HG03460 (cell line): ENCODE results near the gene FAM131C.

ENCODE experiments used
- ATAC-seq: cut with Tn5 transposase; IDR thresholded peaks from one replicate; pipeline ENCODE4 v1.9.1; 2021; ENCODE audit not compliant: unreplicated experiment

The FAM131C gene

DNA sequence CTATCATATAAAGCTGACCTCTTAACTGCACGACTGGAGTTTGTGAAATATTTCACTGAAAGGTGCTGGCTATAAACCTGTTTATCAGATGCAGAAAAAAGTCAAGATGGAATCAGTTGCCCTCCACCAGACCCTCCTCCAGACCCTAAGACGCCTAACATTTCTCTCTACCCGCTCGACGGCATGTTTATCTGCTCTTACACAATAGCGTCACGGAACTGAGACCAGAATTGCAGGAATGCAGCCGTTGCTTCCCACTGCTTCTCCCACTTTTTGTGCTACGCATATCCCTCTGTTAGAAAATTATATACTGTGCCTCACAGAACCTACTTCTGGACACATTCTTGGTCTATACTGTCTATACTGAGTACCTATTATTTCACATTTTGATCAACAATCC is 28.2 kb upstream of the FAM131C start:
- no peak for ATAC-seq

DNA sequence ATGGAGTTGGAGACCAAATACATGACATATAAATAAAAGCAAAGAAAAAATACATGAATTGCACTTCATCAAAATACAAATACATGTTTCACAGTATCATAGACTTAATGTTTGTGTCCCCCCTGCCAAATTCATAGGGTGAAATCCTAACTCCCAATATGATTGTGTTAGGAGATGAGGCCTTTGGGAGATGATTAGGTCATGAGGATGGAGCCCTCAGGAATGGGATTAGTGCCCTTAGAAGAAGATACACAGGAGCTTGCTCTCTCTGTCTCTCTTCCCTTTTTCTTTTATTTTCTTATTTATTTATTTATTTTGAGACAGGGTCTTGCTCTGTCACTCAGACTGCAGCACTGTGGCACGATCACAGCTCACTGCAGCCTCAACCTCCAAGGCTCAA is 26.0 kb upstream of the FAM131C start:
- no peak for ATAC-seq

DNA sequence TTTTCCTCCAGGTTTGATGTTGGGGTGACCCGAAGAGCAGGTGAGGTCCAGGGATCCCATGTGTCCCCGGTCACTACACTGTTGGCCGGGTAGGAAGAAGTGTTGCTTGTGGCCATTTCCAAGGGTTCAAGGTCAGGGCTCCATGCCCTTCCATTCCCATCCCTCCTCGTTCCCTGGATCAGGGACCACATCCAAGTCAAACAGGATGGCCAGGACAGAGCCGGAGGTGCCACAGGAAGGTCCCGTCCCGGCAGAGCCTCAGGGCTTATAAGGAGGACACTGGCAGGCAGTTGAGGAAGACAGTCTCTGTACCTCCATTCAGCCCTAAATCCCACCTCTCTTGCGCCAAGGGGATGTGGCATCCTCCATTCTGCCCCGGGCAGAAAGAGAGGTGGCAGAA is 22.0 kb upstream of the FAM131C start:
- ATAC-seq, result no peak

DNA sequence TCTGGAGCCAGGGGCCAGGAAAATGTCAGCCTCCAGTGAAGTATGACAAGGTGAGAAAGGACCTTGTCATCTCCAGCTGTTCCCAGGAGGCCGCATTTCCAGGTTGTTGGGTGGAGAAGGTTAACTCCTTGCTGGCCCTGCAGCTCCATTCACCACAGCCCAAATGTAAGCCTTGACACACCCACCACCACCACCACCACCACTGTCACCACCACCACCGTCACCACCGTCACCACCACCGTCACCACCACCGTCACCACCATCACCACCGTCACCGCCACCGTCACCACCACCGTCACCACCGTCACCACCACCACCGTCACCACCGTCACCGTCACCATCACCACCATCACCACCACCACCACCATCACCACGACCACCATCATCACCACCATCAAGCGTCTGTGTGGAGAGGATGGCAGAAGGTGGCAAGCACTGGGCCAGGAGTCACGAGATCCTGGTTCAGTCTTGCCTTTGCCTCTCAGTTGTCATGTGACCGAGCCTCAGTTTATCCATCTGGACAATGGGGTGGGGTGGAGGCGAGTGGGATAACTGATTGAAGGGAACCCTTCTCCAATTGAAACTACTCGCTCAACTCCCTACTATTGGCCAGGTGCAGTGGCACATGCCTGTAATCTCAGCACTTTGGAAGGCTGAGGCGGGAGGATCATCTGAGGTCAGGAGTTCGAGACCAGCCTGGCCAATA is 21.2 kb upstream of the FAM131C start:
- no peak for ATAC-seq

DNA sequence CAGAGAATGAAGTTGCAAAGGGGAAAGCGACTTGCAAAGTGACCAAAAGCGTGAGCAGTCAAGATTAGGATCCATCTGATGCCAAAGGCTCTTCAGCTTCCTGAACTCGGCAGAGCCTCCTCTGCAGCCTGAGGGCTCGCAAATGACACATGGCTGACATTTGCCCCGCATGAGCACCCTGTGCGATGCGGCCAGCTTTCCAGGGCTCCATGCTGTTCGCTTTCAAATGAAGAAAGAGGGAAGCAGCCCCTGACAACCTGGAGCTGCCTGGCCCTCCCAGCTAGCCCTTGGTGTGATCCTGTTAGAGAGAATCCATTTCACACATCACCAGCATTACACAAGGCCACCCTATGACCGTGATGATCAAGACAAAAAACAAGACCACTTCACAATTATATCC is 20.2 kb upstream of the FAM131C start:
- no peak for ATAC-seq

DNA sequence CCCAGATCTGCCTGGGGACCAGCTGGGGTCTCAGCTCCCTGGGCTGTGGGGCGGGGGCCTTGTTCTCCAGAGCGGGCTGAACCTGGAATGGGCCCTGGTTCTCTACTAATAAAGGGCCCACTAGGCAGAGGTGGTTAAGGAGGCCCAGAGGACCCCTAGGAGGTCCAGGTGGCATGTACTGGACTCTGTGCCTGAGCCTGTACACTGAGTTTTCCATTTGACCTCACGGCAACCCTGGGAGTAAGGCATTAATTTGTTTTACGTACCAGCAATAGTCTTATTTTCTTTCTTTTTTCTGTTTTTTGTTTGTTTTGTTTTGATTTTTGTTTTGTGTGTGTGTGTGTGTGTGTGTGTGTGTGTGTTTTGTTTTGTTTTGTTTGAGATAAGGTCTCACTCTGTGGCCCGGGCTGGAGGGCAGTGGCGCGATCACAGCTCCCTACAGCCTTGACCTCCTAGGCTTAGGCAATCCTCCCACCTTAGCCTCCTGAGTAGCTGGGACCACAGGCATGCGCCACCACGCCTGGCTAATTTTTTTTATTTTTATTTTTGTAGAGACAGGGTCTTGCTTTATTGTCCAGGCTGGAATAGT is 19.6 kb upstream of the FAM131C start:
- ATAC-seq, result no peak

DNA sequence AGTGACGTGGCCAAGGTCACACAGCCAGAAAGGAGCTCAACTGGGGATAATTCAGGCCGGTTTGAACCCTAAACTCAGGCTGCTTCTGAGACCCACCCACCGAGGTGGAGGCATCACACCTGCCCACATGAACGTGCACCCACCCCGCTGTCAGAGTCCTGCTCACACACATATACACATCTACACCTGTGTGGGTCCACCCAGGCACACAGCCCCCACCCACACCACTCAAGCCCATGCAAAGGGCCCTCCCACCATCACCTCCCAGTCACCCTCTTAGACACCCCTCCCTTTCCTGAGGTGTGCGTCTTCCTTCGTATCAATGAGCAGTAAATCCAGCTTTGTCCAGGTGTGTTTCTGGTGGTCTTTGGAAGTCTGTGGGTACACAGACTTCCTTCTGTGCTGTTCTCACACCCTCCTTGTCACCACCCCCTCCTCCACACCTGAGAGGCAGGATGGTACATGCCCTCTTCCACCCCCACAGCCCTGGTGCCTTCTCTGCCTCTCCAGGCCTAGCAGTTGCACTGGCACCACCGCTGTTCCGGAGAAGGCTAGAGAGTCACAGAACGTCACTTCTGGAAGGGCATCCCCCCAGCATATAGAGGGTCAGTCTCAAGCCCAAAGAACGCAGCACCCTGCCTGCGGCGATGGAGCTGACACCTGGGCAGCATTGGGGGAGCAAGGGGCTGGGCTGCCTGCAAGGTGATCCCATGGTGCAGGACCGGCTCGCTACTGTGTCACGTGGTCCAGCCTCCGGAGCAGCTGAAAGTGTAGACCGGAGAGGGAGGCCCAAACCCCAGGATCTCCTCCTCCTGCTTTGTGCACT is 18.9 kb upstream of the FAM131C start:
- ATAC-seq, result no peak

DNA sequence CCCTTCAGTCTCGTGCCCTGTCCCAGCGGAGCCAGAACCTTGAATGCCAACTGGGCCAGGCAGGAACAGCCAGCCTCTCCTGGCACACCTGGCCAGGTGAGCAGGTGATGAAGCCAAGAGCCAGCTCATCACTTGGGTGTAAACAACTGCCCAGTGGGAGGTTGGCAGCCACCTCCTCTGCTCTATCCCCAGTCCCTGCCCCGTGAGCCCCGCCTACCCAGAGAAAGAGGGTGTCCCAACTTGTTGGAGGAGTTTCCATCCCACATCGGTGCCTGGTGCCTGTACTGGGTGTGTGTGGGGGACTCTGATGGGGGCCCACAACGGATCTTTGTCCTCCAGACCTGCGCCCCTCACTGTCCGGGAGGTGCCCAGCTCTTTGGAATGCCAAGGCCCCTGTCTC is 17.8 kb upstream of the FAM131C start:
- ATAC-seq, result no peak

DNA sequence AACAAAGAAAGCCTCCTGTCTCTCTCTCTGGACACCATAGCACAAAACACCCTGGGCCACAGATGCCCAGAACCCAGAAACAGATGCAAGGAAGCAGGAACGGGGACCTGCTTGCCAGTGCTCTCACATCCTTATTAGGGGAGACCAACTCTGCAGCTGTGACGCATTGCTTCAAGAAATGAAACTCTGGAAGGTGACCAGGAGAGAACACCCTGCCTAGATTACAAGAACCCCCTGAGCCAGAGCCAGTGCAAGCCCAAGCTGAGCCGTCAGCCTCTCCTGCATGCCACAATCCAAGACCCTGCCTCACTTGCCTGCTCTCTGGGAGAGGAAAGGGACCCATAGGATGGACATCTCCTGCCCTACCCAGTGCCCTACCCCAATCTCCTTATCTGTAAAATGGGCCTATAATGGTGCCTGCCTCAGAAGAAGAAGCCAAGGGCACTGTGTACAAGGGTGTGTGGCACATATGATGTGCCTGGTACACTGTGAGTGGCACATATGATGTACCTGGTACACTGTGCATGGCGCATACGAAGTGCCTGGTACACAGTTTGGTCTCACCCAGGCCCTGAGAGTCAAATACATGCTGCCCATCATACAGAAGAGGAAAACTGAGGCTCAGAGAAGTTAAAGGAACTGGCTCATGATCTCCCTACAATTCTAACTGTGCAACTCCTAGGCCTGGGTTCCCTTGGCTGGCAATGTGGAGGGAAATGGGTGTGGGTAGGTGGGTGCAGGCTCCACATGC is 16.8 kb upstream of the FAM131C start:
- no peak for ATAC-seq

DNA sequence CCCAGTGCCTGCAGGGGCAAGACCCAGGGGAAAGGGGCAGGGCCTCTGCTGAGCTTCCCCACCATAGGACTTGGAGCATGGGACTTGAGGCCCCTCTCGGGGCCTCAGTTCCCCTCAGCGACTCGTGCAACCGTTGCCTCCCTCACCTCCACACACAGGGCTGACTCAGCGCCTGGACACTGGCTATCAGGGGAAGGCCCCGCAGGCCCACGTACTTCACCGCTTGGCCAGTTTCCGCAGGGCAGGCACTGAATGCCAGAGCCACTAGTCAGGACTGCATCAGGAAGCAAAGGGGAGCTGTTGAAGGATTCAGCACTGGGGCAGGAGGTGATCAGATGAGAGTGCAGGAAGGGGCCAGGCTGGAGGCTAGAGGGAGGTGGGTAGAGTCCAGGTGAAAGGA is 15.5 kb upstream of the FAM131C start:
- ATAC-seq, result no peak

DNA sequence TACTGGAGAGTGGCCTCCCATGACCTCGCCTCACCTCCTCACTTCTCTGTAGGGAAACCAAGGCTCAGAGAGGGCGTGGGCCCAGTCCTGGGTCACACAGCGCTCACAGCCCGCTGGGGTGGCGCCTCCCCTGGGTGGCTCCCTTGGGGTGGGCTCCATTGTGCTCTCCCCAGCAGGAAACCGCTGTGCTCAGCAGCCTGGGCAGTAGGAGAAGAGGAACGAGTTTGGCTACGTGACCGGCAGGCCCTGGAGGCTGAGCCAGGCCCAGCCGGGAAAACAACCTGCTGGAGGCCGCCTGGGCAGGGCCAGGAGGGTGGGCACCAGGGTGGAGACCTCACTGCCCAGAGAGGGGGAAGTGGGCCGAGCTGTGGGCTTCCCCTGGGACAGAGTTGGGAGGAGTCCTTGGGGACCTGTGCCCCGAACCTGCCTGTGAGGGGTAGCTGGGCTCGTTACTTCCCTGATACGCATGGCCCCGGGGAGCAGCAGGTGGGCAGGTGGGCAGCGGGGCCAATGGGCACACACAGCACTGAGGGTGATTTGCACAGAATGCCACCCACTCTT is 15.0 kb upstream of the FAM131C start:
- no peak for ATAC-seq

DNA sequence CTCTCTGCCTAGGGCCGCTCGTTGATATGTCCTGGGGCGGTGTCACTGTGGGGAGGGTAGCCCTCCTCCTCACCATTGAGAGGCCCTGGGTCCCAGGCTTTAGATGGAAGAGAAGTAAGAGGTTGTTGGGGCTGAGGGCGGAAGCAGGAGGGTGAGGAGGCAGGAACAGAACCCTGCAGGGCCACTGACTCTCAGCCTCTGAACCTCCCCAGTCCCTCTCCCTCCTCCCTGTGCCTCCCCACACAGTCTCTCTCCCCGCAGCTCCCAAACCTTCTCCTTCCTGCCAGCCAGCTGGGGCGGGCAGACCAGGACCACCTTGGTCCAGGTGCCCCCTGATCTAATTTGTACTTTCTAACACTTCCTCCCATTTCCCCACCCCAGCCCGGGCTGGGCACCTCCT is 14.3 kb upstream of the FAM131C start:
- ATAC-seq, result no peak

DNA sequence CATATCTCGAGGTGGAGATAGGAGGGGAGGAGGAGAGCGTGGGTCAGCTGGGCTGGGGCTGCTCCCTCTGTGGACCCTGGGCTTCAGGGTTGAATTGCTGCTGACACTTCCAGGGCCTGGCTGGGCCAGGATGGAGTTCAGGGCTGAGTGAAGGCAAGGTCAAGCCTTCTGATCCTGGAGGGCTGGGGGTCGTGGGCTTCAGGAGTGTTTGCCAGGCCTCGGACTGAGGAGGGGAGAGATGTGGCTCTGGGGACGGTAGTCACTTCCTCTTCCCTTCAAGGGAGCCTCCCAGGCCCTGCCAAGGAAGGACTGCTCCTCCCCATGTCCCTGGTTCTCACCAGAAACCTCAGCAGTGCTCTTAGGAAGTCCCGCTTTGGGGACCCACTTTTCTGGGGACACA is 12.1 kb upstream of the FAM131C start:
- ATAC-seq, result no peak

DNA sequence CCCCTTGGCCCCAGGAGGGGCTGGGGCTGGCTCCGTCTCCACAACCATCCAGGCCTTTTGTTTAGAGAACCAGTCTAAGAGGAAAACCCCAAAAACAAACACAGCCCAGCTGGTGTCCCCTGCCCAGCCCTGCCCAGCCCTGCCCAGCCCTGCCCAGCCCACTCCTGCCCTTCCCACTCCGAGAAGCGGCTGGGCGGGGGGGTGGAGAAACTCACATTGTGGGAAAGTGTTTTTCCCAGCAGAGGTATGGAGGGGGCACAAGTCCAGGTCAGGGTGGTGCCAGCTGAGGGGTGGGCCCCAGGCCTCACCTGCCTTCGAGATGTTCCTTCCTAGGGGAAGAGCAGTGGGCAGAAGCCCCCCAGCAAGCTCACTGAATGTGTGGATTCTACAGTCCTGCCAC is 10.0 kb upstream of the FAM131C start:
- no peak for ATAC-seq

DNA sequence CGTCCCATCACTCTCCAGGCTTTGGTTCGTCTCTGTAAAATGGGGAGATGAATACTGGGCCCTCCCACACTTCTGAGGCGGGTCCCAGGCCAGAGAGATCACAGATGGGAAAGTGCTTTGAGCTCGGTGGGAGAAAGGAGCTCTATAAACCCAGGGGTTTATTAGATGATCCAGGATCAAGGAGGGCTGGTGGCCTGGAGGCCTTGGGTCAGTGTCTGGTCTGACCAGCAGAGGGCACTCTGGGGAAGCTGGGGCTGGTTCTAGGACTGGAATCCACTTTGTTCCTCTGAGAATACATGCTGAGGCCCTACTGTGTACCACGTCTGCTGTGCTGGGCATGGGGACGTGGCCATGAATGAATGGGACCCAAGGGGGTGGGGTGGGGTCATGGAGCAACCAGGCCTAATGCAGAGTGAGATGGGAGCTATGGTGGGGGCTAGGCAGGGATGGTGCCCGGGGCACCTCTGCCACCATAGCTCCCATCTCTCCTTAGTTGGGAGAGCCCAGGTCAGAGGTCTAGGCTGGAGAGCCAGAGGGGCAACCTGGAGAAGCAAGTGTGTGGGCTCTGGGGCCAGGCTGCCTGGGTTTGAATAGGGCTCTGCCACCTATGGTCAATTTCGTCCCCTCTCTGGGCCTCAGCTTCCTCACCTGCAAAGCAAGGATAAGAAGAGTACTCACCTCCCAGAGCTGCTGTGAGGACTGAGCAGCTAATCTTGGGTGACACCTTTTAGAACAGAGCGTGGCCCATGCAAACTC is 9.0 kb upstream of the FAM131C start:
- ATAC-seq, result no peak

DNA sequence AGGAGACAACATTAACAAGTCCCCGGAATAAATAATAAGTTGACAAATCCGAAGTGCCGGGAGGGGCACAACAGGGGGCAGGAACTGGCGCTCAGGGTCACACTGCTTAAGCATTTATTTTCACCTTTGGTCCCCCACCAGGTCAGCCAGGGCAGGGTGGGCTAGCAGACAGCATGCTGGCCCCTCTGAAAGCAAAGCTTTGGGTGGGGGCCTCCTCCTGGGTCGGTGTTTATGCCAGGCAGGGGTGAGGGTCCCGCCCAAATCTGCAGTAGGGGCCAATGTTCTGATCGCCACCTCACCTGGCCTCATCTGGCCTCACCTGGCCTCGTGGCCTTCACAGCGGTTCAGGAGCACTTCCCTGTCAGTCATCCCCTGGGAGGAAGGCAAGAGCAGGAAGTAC is 8.2 kb upstream of the FAM131C start:
- no peak for ATAC-seq

DNA sequence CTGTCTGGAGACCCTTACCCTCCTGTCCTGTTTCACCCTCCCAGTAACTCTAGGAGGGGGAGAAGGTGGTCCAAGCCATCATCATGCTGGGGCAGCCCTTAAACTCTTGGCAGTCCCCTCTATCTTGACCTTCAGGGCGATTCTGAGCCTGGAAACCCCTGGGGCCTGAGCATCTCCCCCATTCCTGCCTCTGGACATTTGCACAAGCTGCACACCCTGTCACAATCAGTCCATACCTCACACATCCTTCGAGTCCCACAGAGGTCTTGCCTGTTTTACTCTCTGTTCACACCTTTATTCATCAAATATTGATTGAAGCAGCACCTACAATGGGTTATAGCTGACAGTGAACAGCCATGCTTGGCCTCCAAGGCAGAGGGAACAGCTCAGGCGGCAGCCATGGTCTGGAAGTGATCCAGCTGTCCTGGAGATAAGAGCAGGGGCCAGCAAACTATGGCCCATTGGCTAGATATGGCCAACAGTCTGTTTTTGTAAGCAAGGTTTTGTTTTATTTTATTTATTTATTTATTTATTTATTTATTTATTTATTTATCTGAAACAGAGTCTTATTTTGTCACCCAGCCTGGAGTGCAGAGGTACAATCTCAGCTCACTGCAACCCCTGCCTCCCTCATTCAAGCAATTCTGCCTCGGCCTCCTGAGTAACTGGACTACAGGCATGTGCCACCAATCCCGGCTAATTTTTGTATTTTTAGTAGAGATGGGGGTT is 7.1 kb upstream of the FAM131C start:
- ATAC-seq, result no peak

DNA sequence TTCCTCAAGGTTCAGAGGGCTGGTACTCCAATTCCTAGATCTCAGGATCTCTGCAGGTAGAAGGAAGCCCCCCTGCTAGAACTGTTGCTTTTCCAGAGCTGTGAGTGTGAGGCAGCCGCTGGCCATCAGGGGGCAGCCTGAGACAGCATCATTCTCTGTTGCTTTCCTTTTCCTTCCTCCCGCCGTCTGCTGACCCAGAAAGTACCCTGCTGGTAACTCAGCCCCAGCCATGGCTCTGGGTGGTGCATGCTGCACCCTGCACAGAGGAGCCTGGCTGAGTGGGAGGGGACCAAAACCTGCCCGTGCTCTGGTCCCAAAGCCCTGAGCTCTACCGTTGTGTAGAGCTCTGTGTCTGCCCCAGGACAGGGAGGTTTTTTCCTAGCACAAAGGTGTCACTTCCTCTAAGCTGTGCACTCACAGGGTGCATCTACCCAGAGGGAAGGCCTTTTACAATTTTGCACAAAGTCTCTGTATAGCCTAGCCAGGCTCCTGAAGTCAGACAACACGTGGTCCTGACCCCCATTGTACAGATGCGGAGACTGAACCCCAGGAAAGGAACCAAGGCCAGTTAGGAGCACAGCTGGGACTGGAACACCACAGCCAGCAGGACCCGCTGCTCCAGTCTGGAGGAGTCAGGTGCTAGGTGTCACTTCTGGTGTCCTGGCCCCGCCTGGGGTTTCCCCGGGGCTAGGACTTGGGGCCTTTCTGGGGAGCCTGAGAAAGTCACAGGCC is 5.6 kb upstream of the FAM131C start:
- no peak for ATAC-seq
